BJ (cell line): ENCODE data around the gene FOXJ3. TPM values are rescaled to one million over a fixed set of nuclear protein-coding genes. Genes with fewer than 3 reads are reported as not detected.

ENCODE experiments used
- CTCF ChIA-PET: fragments of 350-600 bp; formaldehyde crosslinking; extraction: SDS; loops from one replicate; lab custom pipeline; 2021; ENCODE audit warnings: antibody characterized with exemption, inconsistent platforms; lab: Yijun Ruan, JAX
- POLR2A ChIA-PET: fragments of 300-600 bp; sonication (Branson Sonifier 250); formaldehyde crosslinking; extraction: SDS; loops from one replicate; lab custom pipeline; 2021; ENCODE audit warnings: antibody characterized with exemption; lab: Charles Lee
- DNase-seq: peaks from one replicate; pipeline ENCODE4 v3.0.0-alpha.2; 2011; ENCODE audit warnings: low read depth
- H3K27me3 ChIP-seq: 2 replicates; pipeline ENCODE4 v1.6.0; 2011; ENCODE audit warnings: low read length; ENCODE audit not compliant: control insufficient read depth, insufficient read depth
- H3K36me3 ChIP-seq: 2 replicates; pipeline ENCODE4 v1.5.1; 2011; ENCODE audit warnings: low read length; ENCODE audit not compliant: control insufficient read depth, insufficient read depth
- H3K4me3 ChIP-seq: 2 replicates; pipeline ENCODE4 v1.5.1; 2011; ENCODE audit warnings: low read depth, mild to moderate bottlenecking, control low read depth, low read length
- polyA plus RNA-seq: library from polyadenylated mRNA; depleted of rRNA; stranded (reverse); fragments of >200 nt; gene quantifications from 2 replicates; pipeline ENCODE4 v1.2.3, GENCODE V29; 2011
- TF ChIP-seq, protein P1 (sequence below): IDR thresholded peaks from 2 replicates; pipeline ENCODE4 v1.5.1; 2011; ENCODE audit warnings: low read depth, mild to moderate bottlenecking, control low read depth, inconsistent platforms, low read length, moderate library complexity; ENCODE audit not compliant: insufficient read depth

Gene FOXJ3
- polyA plus RNA-seq, 1 experiment, result 22.9 TPM

DNA sequence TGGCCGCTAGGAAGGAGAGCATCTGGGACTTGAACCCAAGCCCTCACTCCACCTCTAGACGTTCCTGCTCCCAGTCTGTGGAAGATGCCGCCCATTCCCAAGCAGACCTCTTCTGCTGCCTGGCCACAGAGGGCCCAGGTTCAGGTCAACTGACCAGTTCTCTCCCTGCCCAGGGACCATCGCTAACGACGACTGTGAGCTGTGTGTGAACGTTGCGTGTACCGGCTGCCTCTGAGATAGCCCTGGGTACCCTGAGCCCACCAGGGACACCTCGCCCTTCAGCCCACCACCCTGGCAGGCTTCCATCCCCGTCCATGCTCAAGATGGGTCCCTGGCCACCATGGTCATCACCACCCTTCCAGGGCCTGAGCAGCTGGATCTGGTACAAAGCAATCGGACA, 179.7 kb downstream of the FOXJ3 start:
- ChIA-PET POLR2A (interaction anchor here (0.8 kb wide), 1 partner anchor 274 kb away, joined by 3 read pairs; no protein-coding TSS in a partner anchor), CTCF (interaction anchor here (0.9 to 6.8 kb wide), 3 partner anchors 9 to 20 kb away, joined by 3 to 46 read pairs (median 7); no protein-coding TSS in a partner anchor)
- TF ChIP-seq, protein P1, sequence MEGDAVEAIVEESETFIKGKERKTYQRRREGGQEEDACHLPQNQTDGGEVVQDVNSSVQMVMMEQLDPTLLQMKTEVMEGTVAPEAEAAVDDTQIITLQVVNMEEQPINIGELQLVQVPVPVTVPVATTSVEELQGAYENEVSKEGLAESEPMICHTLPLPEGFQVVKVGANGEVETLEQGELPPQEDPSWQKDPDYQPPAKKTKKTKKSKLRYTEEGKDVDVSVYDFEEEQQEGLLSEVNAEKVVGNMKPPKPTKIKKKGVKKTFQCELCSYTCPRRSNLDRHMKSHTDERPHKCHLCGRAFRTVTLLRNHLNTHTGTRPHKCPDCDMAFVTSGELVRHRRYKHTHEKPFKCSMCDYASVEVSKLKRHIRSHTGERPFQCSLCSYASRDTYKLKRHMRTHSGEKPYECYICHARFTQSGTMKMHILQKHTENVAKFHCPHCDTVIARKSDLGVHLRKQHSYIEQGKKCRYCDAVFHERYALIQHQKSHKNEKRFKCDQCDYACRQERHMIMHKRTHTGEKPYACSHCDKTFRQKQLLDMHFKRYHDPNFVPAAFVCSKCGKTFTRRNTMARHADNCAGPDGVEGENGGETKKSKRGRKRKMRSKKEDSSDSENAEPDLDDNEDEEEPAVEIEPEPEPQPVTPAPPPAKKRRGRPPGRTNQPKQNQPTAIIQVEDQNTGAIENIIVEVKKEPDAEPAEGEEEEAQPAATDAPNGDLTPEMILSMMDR, result no peak
- H3K4me3 ChIP-seq, result no peak overlapping the region
- H3K36me3 ChIP-seq, result no peaks in the 10 kb centered on the region
- DNase-seq, result no peak
- H3K27me3 ChIP-seq, result peaks cover 8% of the 10 kb centered on the region

- TF ChIP-seq, protein P1, result no peak
- DNase-seq, result no peak
- CTCF ChIA-PET, result interaction anchor here (6.8 kb wide), 1 partner anchor 18 kb away, joined by 46 read pairs; no protein-coding TSS in a partner anchor
- H3K36me3 ChIP-seq, result no peaks in the 10 kb centered on the region
- peaks cover 9% of the 10 kb centered on the region for H3K27me3 ChIP-seq
- POLR2A ChIA-PET, result no interaction called here
- no peak overlapping the region for H3K4me3 ChIP-seq
Measured at GRCh38 chr1:42154685-42155084, 180.3 kb downstream of the FOXJ3 start.

DNA sequence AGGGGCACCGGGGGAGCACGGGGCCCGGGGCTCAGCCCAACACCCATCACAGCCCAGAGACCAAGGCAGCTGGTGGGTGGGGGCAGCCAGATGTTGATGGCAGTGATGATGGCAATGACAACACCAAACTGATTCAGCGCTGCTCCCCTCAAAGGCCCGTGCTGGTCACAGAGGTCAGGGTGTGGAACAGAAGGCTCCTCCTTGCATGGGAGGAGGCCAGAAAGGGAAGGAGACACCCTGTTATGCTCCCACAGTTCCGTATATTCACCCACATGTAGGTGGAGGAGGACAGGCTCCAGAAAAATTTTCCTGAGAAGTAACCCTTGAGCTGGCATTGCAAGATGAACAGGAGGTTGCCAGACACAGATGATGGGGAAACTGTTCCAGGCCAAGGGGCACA, 181.4 kb downstream of the FOXJ3 start:
- H3K27me3 ChIP-seq, result peaks cover 11% of the 10 kb centered on the region
- TF ChIP-seq, protein P1, result no peak
- ChIA-PET POLR2A (no interaction called here), CTCF (no interaction called here)
- DNase-seq, result no peak
- no peak overlapping the region for H3K4me3 ChIP-seq
- H3K36me3 ChIP-seq, result no peaks in the 10 kb centered on the region

DNA sequence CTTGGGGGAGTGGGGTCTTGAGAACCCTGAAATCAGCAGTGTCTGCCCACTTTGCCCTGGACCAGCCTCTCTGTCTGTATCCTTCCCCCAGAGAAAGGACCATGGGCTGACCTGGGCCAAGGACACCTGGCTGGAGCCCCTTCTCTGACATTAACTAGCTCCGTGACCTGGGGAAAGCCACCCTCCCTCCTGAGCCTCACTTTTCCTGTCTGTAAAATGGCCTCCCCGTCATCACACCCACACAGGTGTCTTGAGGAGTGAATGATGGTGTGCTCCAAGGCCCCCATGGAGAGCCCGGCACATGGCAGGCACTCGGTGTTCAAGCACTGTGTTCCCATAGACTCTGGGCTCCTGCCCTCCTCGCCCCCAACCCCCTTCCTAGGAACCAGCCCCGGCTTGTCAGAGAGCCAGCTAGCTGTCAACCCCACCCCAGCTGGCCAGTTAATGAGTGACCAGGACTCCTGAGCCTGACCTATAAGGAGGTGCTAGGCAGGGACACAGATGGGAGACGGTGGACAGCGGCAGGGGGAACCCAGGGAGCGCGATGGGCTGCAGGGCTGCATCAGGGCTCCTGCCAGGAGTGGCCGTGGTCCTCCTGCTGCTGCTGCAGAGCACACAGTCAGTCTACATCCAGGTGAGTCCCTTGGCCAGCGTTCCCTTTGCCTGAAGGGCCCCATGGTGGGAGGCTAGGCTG, 182.0 kb downstream of the FOXJ3 start, which contains the start of gene GUCA2B:
Gene GUCA2B, plus strand, starts transcription at position 504 of the 694 bp plus-strand sequence. Its CDS starts 41 bp downstream, at position 545.
- ChIA-PET CTCF (interaction anchor here (1.2 kb wide), 1 partner anchor 173 kb away, joined by 3 read pairs; no protein-coding TSS in a partner anchor), POLR2A (no interaction called here)
- Histone ChIP-seq H3K27me3 (peaks cover 11% of the 10 kb centered on the region), H3K4me3 (no peak within 1 kb of the TSS), H3K36me3 (no peaks in the 10 kb centered on the region)
- DNase-seq, result no peak
- TF ChIP-seq, protein P1, result no peak

GRCh38 chr1:42152119-42152518, 182.9 kb downstream of the FOXJ3 start:
- Histone ChIP-seq H3K4me3 (no peak overlapping the region), H3K27me3 (peaks cover 17% of the 10 kb centered on the region), H3K36me3 (no peaks in the 10 kb centered on the region)
- no peak for DNase-seq
- ChIA-PET POLR2A (no interaction called here), CTCF (interaction anchor here (1.0 to 1.2 kb wide), 2 partner anchors 21 to 174 kb away, joined by 3 read pairs; no protein-coding TSS in a partner anchor)
- TF ChIP-seq, protein P1, result no peak
